Right atrium auricular region (tissue), 2 donors: ENCODE data around the gene POLG2. TPM values are rescaled to one million over a fixed set of nuclear protein-coding genes. Genes with fewer than 3 reads are reported as not detected.
"Not testable (repeated sequence)": the region's sequence is repeated elsewhere in the genome, so short reads cannot be mapped to it uniquely, and the experiment has no call there.

Experiments
- DNase-seq: peaks from one replicate; pipeline ENCODE4 v3.0.0-alpha.2; 2019; ENCODE audit warnings: low spot score
- H3K27ac ChIP-seq, 2 donors: fragments of 200-600 bp; sonication (generic); 1 replicate in 1 of 2; 2 replicates in 1 of 2; pipeline ENCODE4 v1.5.1; 2016 to 2019
- H3K27me3 ChIP-seq, 2 donors: fragments of 200-600 bp; sonication (generic); one replicate each; pipeline versions ENCODE4 v1.5.1 to v1.6.0; 2017 to 2019
- H3K36me3 ChIP-seq: fragments of 200-600 bp; sonication (generic); one replicate; pipeline ENCODE4 v1.5.1; 2016
- H3K4me1 ChIP-seq, 2 donors: fragments of 200-600 bp; sonication (generic); one replicate each; pipeline versions ENCODE4 v1.5.1 to v1.6.0; 2017 to 2019
- H3K4me3 ChIP-seq, 2 donors: fragments of 200-600 bp; sonication (generic); 1 replicate in 1 of 2; 2 replicates in 1 of 2; pipeline ENCODE4 v1.5.1; 2017 to 2019; ENCODE audit warnings: mild to moderate bottlenecking in 1 of 2, moderate library complexity in 1 of 2
- H3K9me3 ChIP-seq, 2 donors: fragments of 200-600 bp; sonication (generic); one replicate each; pipeline ENCODE4 v1.5.1; 2019
- total RNA-seq, 2 donors: library from RNA; depleted of rRNA; stranded (reverse); fragments of >200 nt; gene quantifications; one replicate each; pipeline ENCODE4 v1.1.0, GENCODE V29; 2016
- TF ChIP-seq, protein P1 (sequence below), 2 donors: fragments of 200-600 bp; sonication (generic); IDR thresholded peaks; one replicate each; pipeline ENCODE4 v1.5.1; 2019; ENCODE audit warnings: antibody characterized with exemption in 2 of 2

Gene POLG2
- total RNA-seq, 2 donors from 2014 or later, result 2.7 to 3.3 TPM

DNA sequence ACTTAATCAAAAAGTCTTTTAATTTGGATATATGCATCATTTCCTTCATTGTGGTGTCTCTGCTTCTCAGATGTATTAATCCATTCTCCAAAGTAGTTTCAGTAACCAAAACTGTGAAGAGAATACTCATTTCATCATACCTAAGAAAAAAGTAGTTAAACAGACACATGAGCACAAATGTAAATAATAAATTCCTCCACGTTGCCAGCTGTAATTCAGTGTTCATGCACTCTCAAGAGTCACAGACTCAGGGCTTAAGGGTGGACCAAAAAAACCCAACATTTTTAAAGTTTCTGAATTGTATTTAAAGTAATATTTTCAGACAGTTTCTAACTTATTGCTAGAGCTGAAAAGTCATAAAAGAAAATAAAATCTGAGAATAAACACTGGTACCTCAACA lies 19.0 kb downstream of the POLG2 start:
- no peaks in the 10 kb centered on the region for H3K27me3 ChIP-seq
- H3K27ac ChIP-seq, result no peak overlapping the region
- no peak for DNase-seq
- H3K4me1 ChIP-seq, result no peaks in the 10 kb centered on the region
- TF ChIP-seq, protein P1, sequence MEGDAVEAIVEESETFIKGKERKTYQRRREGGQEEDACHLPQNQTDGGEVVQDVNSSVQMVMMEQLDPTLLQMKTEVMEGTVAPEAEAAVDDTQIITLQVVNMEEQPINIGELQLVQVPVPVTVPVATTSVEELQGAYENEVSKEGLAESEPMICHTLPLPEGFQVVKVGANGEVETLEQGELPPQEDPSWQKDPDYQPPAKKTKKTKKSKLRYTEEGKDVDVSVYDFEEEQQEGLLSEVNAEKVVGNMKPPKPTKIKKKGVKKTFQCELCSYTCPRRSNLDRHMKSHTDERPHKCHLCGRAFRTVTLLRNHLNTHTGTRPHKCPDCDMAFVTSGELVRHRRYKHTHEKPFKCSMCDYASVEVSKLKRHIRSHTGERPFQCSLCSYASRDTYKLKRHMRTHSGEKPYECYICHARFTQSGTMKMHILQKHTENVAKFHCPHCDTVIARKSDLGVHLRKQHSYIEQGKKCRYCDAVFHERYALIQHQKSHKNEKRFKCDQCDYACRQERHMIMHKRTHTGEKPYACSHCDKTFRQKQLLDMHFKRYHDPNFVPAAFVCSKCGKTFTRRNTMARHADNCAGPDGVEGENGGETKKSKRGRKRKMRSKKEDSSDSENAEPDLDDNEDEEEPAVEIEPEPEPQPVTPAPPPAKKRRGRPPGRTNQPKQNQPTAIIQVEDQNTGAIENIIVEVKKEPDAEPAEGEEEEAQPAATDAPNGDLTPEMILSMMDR (IDR thresholded peaks at IDR 0.05), result no peak
- H3K4me3 ChIP-seq, result no peak overlapping the region
- peaks cover 19% of the 10 kb centered on the region for H3K36me3 ChIP-seq
- H3K9me3 ChIP-seq, result no peaks in the 10 kb centered on the region

- Histone ChIP-seq H3K9me3 (no peaks in the 10 kb centered on the region), H3K27ac (no peak overlapping the region), H3K4me3 (no peak overlapping the region), H3K36me3 (no peaks in the 10 kb centered on the region), H3K27me3 (no peaks in the 10 kb centered on the region), H3K4me1 (no peaks in the 10 kb centered on the region)
- no peak for DNase-seq
- TF ChIP-seq, protein P1 (IDR thresholded peaks at IDR 0.05), result no peak
Measured at GRCh38 chr17:64472564-64472963, 24.3 kb downstream of the POLG2 start.

DNA sequence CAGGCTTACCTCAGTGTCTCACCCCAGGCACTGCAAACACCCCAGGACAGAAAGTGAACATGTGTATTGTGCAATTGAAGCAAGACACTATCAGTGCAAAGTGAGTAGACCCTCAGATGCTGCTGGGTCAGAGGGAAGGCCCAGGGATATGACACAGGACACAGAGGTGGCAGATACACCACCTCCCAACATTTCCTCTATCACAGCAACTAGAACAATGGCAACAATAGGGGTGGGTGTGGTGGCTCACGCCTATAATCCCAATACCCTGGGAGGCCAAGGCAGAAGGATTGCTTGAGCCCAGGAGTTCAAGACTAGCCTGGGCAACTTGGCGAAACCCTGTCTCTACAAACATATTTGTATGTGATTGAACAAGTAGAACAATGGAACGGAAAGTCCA lies 25.4 kb downstream of the POLG2 start:
- Histone ChIP-seq H3K4me3 (no peak overlapping the region), H3K4me1 (no peaks in the 10 kb centered on the region), H3K27me3 (no peaks in the 10 kb centered on the region), H3K36me3 (no peaks in the 10 kb centered on the region), H3K9me3 (no peaks in the 10 kb centered on the region), H3K27ac (no peak overlapping the region)
- TF ChIP-seq, protein P1 (IDR thresholded peaks at IDR 0.05), result no peak
- DNase-seq, result no peak

- no peaks in the 10 kb centered on the region for H3K36me3 ChIP-seq
- no peak for DNase-seq
- no peaks in the 10 kb centered on the region for H3K27me3 ChIP-seq
- TF ChIP-seq, protein P1 (IDR thresholded peaks at IDR 0.05), result no peak
- H3K27ac ChIP-seq, result no peak overlapping the region
- no peaks in the 10 kb centered on the region for H3K9me3 ChIP-seq
- H3K4me1 ChIP-seq, result no peaks in the 10 kb centered on the region
- H3K4me3 ChIP-seq, result no peak overlapping the region
Measured at GRCh38 chr17:64470625-64471024, 26.2 kb downstream of the POLG2 start.

- H3K9me3 ChIP-seq, DNase-seq, H3K27ac ChIP-seq, H3K27me3 ChIP-seq, H3K4me3 ChIP-seq, H3K4me1 ChIP-seq, H3K36me3 ChIP-seq: not testable (repeated sequence)
Measured at GRCh38 chr17:64466834-64467233, 30.0 kb downstream of the POLG2 start.

- H3K36me3 ChIP-seq, result no peaks in the 10 kb centered on the region
- no peak for DNase-seq
- TF ChIP-seq, protein P1 (IDR thresholded peaks at IDR 0.05), result no peak
Measured at GRCh38 chr17:64466019-64466735, 30.7 kb downstream of the POLG2 start.

More at GRCh38 chr17:64466019-64466735, 30.7 kb downstream of the POLG2 start:
- Histone ChIP-seq H3K4me1 (no peaks in the 10 kb centered on the region), H3K9me3 (no peaks in the 10 kb centered on the region), H3K27me3 (no peaks in the 10 kb centered on the region), H3K27ac (no peak overlapping the region), H3K4me3 (no peak overlapping the region)
